Esophagus squamous epithelium (tissue), 5 donors: ENCODE results near the gene GNG13. TPM values are rescaled to one million over a fixed set of nuclear protein-coding genes. Genes with fewer than 3 reads are reported as not detected.

ENCODE experiments used
- DNase-seq: peaks from one replicate; lab custom pipeline; 2025; lab: John Stamatoyannopoulos, UW
- H3K27ac ChIP-seq, 4 donors: fragments of 200-600 bp; sonication (generic); one replicate each; pipeline ENCODE4 v1.5.1; 2016 to 2019; ENCODE audit warnings: mild to moderate bottlenecking in 1 of 4
- H3K27me3 ChIP-seq, 4 donors: fragments of 200-600 bp; sonication (generic); 1 replicate in 3 of 4; 2 replicates in 1 of 4; pipeline versions ENCODE4 v1.5.1 to v1.6.0; 2017 to 2021; ENCODE audit warnings: antibody characterized with exemption in 1 of 4
- H3K36me3 ChIP-seq, 3 donors: fragments of 200-600 bp; sonication (generic); one replicate each; pipeline ENCODE4 v1.5.1; 2016 to 2019
- H3K4me1 ChIP-seq, 3 donors: fragments of 200-600 bp; sonication (generic); one replicate each; pipeline ENCODE4 v1.5.1; 2017 to 2019
- H3K4me3 ChIP-seq, 4 donors: fragments of 200-600 bp; sonication (generic); 1 replicate in 3 of 4; 2 replicates in 1 of 4; pipeline ENCODE4 v1.5.1; 2016 to 2019; ENCODE audit warnings: mild to moderate bottlenecking in 2 of 4, moderate library complexity in 1 of 4
- H3K9me3 ChIP-seq, 3 donors: fragments of 200-600 bp; sonication (generic); one replicate each; pipeline ENCODE4 v1.5.1; 2016 to 2019
- POLR2A ChIP-seq, 4 donors: fragments of 450-650 bp; IDR thresholded peaks; one replicate each; pipeline ENCODE4 v1.6.1; 2017; ENCODE audit warnings: antibody characterized with exemption in 4 of 4, mild to moderate bottlenecking in 4 of 4, moderate library complexity in 3 of 4
- WGBS, 2 donors: methylation state at CpG; one replicate each; pipeline ENCODE4 v1.1.5; 2018; 5-methylcytosine and 5-hydroxymethylcytosine counted together
- intact Hi-C: fragments of 100-400 bp; cut with DNase I; formaldehyde crosslinking; loops from one replicate; pipeline ENCODE4 v1.15.0; 2022
- total RNA-seq, 4 donors: library from RNA; depleted of rRNA; stranded (reverse); fragments of >200 nt; gene quantifications; one replicate each; pipeline ENCODE4 v1.1.0, GENCODE V29; 2016
- TF ChIP-seq, protein P1 (sequence below), 6 experiments: fragments of 450-650 bp in 4 of 6; fragments of 200-600 bp in 2 of 6; sonication (generic) in 2 of 6; IDR thresholded peaks; one replicate each; pipeline ENCODE4 v1.5.1; 2016 to 2019; ENCODE audit warnings: antibody characterized with exemption in 6 of 6, mild to moderate bottlenecking in 4 of 6, moderate library complexity in 4 of 6
- donor health status: DM: yes; HTN: yes; CAD: no.

The GNG13 gene
- total RNA-seq, 4 donors from 2014 or later = not detected

DNA sequence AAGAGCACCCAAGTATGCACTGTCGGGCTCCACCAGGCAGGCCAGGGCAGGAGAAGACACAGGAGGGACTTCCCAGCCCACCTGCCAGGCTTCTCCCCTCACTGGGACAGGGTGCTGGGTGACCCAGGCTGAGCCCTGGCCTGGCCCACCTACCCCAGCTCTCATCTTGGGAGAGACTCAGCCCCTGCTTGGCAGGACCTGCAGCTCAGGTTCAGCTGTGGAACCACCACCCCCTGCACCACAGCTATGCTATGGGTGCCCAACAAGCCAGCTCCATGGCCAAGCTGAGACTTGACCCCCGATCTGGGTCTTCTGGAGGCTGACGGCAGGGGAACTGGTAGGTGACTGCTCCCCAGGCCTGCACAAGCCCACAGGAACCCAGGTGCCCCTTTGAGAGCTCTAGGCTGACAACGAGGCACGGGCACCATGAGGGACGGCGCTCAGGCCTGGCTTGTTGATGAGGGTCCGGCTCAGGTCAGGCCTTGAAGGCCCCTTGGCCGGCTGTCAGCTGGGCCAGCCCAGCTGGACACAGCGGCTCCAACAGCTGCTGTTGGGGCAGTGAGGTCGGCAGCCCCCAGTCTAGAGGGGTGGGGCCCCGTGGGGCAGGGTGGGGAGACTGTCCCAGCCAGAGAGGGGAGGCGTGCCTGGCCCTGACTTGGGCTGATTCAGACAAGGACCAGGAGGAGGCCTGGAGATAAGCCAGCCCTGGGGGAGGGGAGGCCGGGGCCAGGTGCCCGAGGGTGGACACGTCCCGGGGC is 17.0 kb downstream of the GNG13 start:
- no peak for DNase-seq
- intact Hi-C loops = no loop called here
- H3K4me1 ChIP-seq = peaks cover 24 to 52% (median 26%) of the 10 kb centered on the region in 3 donors
- H3K27me3 ChIP-seq = peaks cover 0 to 48% (median 2%) of the 10 kb centered on the region in 4 donors
- no peak overlapping the region for H3K27ac ChIP-seq
- TF ChIP-seq, protein P1, sequence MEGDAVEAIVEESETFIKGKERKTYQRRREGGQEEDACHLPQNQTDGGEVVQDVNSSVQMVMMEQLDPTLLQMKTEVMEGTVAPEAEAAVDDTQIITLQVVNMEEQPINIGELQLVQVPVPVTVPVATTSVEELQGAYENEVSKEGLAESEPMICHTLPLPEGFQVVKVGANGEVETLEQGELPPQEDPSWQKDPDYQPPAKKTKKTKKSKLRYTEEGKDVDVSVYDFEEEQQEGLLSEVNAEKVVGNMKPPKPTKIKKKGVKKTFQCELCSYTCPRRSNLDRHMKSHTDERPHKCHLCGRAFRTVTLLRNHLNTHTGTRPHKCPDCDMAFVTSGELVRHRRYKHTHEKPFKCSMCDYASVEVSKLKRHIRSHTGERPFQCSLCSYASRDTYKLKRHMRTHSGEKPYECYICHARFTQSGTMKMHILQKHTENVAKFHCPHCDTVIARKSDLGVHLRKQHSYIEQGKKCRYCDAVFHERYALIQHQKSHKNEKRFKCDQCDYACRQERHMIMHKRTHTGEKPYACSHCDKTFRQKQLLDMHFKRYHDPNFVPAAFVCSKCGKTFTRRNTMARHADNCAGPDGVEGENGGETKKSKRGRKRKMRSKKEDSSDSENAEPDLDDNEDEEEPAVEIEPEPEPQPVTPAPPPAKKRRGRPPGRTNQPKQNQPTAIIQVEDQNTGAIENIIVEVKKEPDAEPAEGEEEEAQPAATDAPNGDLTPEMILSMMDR (IDR thresholded peaks at IDR 0.05) = no peak
- TF ChIP-seq POLR2A (IDR thresholded peaks at IDR 0.05) = no peak
- peaks cover 0 to 16% (median 0%) of the 10 kb centered on the region in 3 donors for H3K36me3 ChIP-seq
- H3K9me3 ChIP-seq = no peaks in the 10 kb centered on the region
- WGBS, 2 donors = 33 to 34% methylated on average over 5 to 8 of the region's 17 CpGs
- no peak overlapping the region for H3K4me3 ChIP-seq

DNA sequence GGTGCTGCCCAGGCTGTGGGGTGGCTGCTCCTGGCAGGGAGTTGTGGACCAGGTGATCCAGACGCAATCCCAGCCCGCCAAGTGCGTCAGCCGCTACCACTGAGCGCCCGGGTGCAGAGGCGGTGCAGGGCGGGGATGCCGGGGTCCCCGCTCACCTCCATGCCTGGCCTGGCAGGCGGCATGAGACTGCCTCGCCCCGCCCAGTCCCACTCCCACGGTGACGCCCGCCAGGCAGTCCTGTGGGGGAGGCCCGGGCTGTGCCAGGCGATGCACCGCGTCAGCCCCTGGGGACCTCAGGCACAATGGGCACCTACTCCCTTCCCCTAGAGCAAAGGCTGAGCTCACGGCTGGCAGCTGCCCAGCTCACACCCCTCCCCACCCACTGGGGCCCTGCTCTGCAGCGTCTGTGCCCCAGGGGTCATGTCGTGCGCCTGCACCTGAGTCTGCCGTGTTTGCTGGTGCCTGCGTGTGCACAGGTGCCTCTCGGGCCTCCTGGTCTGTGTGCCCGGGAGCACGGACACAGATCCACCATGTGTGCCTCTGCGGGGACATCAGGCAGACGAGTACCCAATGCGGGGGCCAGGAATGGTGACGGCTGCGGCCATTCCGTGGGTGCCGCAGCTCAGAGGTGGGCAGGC is 17.6 kb downstream of the GNG13 start:
- H3K4me3 ChIP-seq = no peak overlapping the region
- H3K27ac ChIP-seq = no peak overlapping the region
- DNase-seq = no peak
- peaks cover 0 to 55% (median 2%) of the 10 kb centered on the region in 4 donors for H3K27me3 ChIP-seq
- H3K36me3 ChIP-seq = peaks cover 0 to 16% (median 0%) of the 10 kb centered on the region in 3 donors
- intact Hi-C loops = no loop called here
- H3K9me3 ChIP-seq = no peaks in the 10 kb centered on the region
- no CpG with 5 or more reads among the region's 36 CpGs for WGBS, 2 donors
- TF ChIP-seq, protein P1 (IDR thresholded peaks at IDR 0.05) = no peak
- TF ChIP-seq POLR2A (IDR thresholded peaks at IDR 0.05) = no peak
- H3K4me1 ChIP-seq = peaks cover 23 to 50% (median 26%) of the 10 kb centered on the region in 3 donors

DNA sequence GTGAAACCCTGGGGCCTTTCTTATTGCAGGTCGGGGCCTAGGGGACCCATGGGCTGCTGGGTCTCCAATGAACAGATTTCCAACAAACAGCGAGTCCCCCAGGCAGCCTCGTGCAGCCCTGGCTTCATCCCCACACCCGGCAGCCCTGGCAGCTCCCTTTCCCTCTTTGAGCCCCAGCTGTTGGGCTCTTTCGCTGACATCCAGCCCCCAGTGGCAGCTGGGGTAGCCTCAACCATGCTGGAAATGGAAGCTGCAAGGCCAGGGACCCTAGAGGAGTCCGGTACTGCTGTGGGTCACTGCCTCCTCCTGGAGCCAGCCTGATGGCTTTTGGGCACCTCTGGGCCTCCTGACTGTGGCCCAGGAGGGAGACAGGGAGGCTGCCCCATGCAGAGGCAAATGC is 18.3 kb downstream of the GNG13 start:
- H3K4me1 ChIP-seq = peaks cover 17 to 43% (median 21%) of the 10 kb centered on the region in 3 donors
- no peaks in the 10 kb centered on the region for H3K9me3 ChIP-seq
- 43 to 49% methylated on average over 3 to 6 of the region's 6 CpGs for WGBS, 2 donors
- intact Hi-C loops = no loop called here
- H3K27ac ChIP-seq = no peak overlapping the region
- no peak for TF ChIP-seq POLR2A (IDR thresholded peaks at IDR 0.05)
- TF ChIP-seq, protein P1 (IDR thresholded peaks at IDR 0.05) = no peak
- H3K36me3 ChIP-seq = peaks cover 0 to 16% (median 0%) of the 10 kb centered on the region in 3 donors
- peaks cover 0 to 62% (median 2%) of the 10 kb centered on the region in 4 donors for H3K27me3 ChIP-seq
- no peak overlapping the region for H3K4me3 ChIP-seq
- DNase-seq = no peak

DNA sequence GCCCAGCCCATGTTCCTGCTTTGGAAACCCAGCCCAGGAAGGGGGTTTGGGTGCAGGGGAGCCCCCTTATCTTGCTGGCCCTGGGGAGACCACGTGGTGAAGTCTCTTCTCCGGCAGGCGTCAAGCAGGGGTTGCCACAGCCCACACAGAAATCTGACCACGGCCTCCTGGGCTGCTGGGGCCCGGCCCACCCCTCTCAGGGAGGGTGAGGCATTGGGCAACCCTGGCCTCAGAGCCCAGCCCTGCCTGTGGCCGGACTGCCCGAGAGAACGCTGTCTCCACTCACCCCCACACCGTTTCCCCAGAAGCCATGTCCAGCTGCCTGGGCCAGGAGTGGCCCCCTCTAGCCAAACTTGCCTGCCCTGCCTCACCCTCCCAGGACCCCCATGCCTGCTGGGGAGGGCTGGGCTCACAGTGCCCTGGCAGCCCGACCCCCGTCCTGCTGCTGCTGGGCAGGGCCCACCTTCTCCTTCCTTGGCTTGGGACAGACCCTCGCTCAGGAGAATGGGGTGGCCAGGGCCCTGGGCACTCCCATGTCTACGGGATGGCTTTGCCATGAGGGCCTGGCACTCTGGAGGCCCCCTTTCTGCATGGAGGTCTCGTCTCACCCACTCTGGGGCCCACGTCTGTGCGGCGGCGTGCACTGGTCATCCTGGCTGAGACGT is 19.1 kb downstream of the GNG13 start:
- intact Hi-C loops = no loop called here
- no peak for TF ChIP-seq POLR2A (IDR thresholded peaks at IDR 0.05)
- TF ChIP-seq, protein P1 (IDR thresholded peaks at IDR 0.05) = no peak
- H3K36me3 ChIP-seq = peaks cover 0 to 9% (median 0%) of the 10 kb centered on the region in 3 donors
- no peak overlapping the region for H3K27ac ChIP-seq
- 80% methylated on average over 1 of the region's 19 CpGs; no CpG with 5 or more reads in 1 of the 2 donors for WGBS, 2 donors
- H3K4me3 ChIP-seq = no peak overlapping the region
- no peak for DNase-seq
- peaks cover 0 to 69% (median 2%) of the 10 kb centered on the region in 4 donors for H3K27me3 ChIP-seq
- H3K9me3 ChIP-seq = no peaks in the 10 kb centered on the region
- H3K4me1 ChIP-seq = peaks cover 12 to 36% (median 15%) of the 10 kb centered on the region in 3 donors
